ENCODE data around the gene STPG3. TPM values are rescaled to one million over a fixed set of nuclear protein-coding genes. Genes with fewer than 3 reads are reported as not detected.

Gene STPG3
- total RNA-seq, 1 experiment from 2014 or later = not detected

- DNase-seq (ENCODE audit: low spot score) = peak; percentile 41
These were observed 49.5 kb downstream of the STPG3 start for GRCh38 chr9:137300567-137301080.

GRCh38 chr9:137301081-137301947, 50.2 kb downstream of the STPG3 start:
- DNase-seq (ENCODE audit: low spot score) = no peak

- DNase-seq (ENCODE audit: low spot score) = peak; percentile 47
These were observed 51.0 kb downstream of the STPG3 start, which contains the start of gene NRARP for GRCh38 chr9:137302118-137302448. Gene NRARP (minus strand): TSS chr9:137302271. CDS start chr9:137301928, 343 bp downstream.

GRCh38 chr9:137302449-137303150, 51.5 kb downstream of the STPG3 start:
- no peak for DNase-seq (ENCODE audit: low spot score)

Other genes starting within 250 kb of the STPG3 start
- gene ABCA2, start 223.0 kb upstream of the STPG3 start, total RNA-seq (2014; rRNA removed; shearing (Covaris generic)) = 4.9 and 22.4 TPM in 2 replicates
- not detected in 2 replicates for gene FUT7, start 219.2 kb upstream of the STPG3 start, total RNA-seq (2014; rRNA removed; shearing (Covaris generic))
- 1.2 and 4.1 TPM in 2 replicates for gene NPDC1, start 205.1 kb upstream of the STPG3 start, total RNA-seq (2014; rRNA removed; shearing (Covaris generic))
- not detected in 2 replicates for gene ENTPD2, start 197.2 kb upstream of the STPG3 start, total RNA-seq (2014; rRNA removed; shearing (Covaris generic))
- 5.9 and 12.4 TPM in 2 replicates for gene SAPCD2, start 180.7 kb upstream of the STPG3 start, total RNA-seq (2014; rRNA removed; shearing (Covaris generic))
- gene UAP1L1, start 173.8 kb upstream of the STPG3 start, total RNA-seq (2014; rRNA removed; shearing (Covaris generic)) = 6.6 and 7.4 TPM in 2 replicates
- gene MAN1B1, start 164.3 kb upstream of the STPG3 start, total RNA-seq (2014; rRNA removed; shearing (Covaris generic)) = 38.6 and 62.6 TPM in 2 replicates
- 34.8 and 52.2 TPM in 2 replicates for gene DPP7, start 136.6 kb upstream of the STPG3 start, total RNA-seq (2014; rRNA removed; shearing (Covaris generic))
- gene GRIN1, start 112.1 kb upstream of the STPG3 start, total RNA-seq (2014; rRNA removed; shearing (Covaris generic)) = not detected in 2 replicates
- gene LRRC26, start 81.2 kb upstream of the STPG3 start, total RNA-seq (2014; rRNA removed; shearing (Covaris generic)) = 0.10 and 0.12 TPM in 2 replicates
- not detected in 2 replicates for gene TMEM210, start 79.2 kb upstream of the STPG3 start, total RNA-seq (2014; rRNA removed; shearing (Covaris generic))
- 8.2 and 13.4 TPM in 2 replicates for gene ANAPC2, start 62.7 kb upstream of the STPG3 start, total RNA-seq (2014; rRNA removed; shearing (Covaris generic))
- 71.6 and 91.9 TPM in 2 replicates for gene SSNA1, start 62.6 kb upstream of the STPG3 start, total RNA-seq (2014; rRNA removed; shearing (Covaris generic))
- 1.2 and 3.4 TPM in 2 replicates for gene TPRN, start 50.5 kb upstream of the STPG3 start, total RNA-seq (2014; rRNA removed; shearing (Covaris generic))
- gene TMEM203, start 45.6 kb upstream of the STPG3 start, total RNA-seq (2014; rRNA removed; shearing (Covaris generic)) = 63.4 and 69.8 TPM in 2 replicates
- 4.0 and 4.9 TPM in 2 replicates for gene NDOR1, start 45.6 kb upstream of the STPG3 start, total RNA-seq (2014; rRNA removed; shearing (Covaris generic))
- 0.31 TPM in 1 of 2 replicates, not detected in the other for gene RNF208, start 29.0 kb upstream of the STPG3 start, total RNA-seq (2014; rRNA removed; shearing (Covaris generic))
- gene CYSRT1, start 26.1 kb upstream of the STPG3 start, total RNA-seq (2014; rRNA removed; shearing (Covaris generic)) = 0.14 and 0.37 TPM in 2 replicates
- gene RNF224, start 23.8 kb upstream of the STPG3 start, total RNA-seq (2014; rRNA removed; shearing (Covaris generic)) = not detected in 2 replicates
- gene SLC34A3, start 20.4 kb upstream of the STPG3 start, total RNA-seq (2014; rRNA removed; shearing (Covaris generic)) = not detected in 2 replicates
- 164 and 180 TPM in 2 replicates for gene TUBB4B, start 10.0 kb upstream of the STPG3 start, total RNA-seq (2014; rRNA removed; shearing (Covaris generic))
- 29.5 and 33.0 TPM in 2 replicates for gene NELFB, start 4.0 kb downstream of the STPG3 start, total RNA-seq (2014; rRNA removed; shearing (Covaris generic))
- gene TOR4A, start 26.4 kb downstream of the STPG3 start, total RNA-seq (2014; rRNA removed; shearing (Covaris generic)) = 0.37 and 1.3 TPM in 2 replicates
- gene NRARP, start 51.0 kb downstream of the STPG3 start, total RNA-seq (2014; rRNA removed; shearing (Covaris generic)) = 0.37 TPM in 1 of 2 replicates, not detected in the other
- gene EXD3, start 171.9 kb downstream of the STPG3 start, total RNA-seq (2014; rRNA removed; shearing (Covaris generic)) = 1.4 and 2.8 TPM in 2 replicates
- not detected in 2 replicates for gene NOXA1, start 172.1 kb downstream of the STPG3 start, total RNA-seq (2014; rRNA removed; shearing (Covaris generic))
- gene ENTPD8, start 190.1 kb downstream of the STPG3 start, total RNA-seq (2014; rRNA removed; shearing (Covaris generic)) = 0.08 TPM in 1 of 2 replicates, not detected in the other
- gene NSMF, start 208.0 kb downstream of the STPG3 start, total RNA-seq (2014; rRNA removed; shearing (Covaris generic)) = 17.1 and 19.1 TPM in 2 replicates